Femur (tissue), 1 donor: Measurements from ENCODE around the gene SPNS1.

ENCODE experiments used
- DNase-seq: peaks from one replicate; pipeline ENCODE4 v3.0.0-alpha.2; 2017

Gene SPNS1

DNA sequence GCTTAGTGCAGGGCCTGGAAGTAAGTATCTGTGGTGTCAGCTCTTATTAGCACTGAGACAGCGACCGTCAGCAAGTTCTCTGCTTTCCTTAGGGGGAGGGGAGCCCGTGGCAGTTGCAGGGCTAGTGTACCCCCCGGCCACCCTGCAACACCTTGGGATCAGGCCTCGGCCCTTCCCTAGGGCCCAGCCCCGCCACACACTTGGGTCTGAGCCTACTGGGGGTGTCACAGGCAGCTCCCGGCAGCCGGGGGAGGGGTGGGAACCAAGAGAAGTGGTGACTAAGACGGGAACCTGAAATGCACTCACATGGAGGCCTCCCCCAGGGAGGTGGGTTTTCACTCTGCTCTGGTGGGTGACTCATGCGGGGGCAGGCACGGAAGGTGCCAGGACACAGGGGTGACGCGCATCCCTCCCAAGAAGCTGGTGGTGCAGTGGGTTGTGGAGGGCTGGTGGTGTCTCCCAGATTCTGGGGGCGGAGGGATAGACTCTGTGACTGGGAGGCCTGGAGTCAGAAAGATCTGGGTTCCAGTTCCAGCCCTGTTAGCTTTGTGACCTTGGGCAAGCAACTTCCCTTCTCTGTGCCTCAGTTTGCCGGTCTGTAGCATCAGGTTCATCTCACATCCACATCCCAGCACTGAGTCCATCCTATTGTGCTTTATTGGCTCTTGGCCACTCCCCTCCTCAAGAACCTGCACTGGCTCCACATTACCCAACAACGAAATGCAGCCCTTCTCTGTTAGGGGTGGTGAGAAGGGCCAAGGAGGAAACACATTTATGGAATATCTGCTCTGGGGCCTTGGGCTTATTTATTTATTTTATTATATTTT lies 54.8 kb downstream of the SPNS1 start:
- no peak for DNase-seq

GRCh38 chr16:29030086-29030840 lies 55.7 kb downstream of the SPNS1 start:
- no peak for DNase-seq
